SK-N-SH treated with all-trans-retinoic acid at 6 μM for 48 hours (cell line): ENCODE results near the gene PMPCB.
"Not testable (repeated sequence)": the region's sequence is repeated elsewhere in the genome, so short reads cannot be mapped to it uniquely, and the experiment has no call there.

Experiments used
- ATAC-seq: fragments of 200-7000 bp; cut with Tn5 transposase; 3 replicates; pipeline ENCODE4 v1.9.1; 2020; ENCODE audit warnings: mild to moderate bottlenecking, moderate library complexity
- ARNTL ChIP-seq: fragments of 450-650 bp; formaldehyde crosslinking; IDR thresholded peaks from 2 replicates; pipeline ENCODE4 v1.5.0; 2020; ENCODE audit warnings: low read depth, mild to moderate bottlenecking, moderate library complexity, borderline replicate concordance
- CREB5 ChIP-seq: fragments of 250-450 bp; sonication (Bioruptor Pico); IDR thresholded peaks from 2 replicates; pipeline ENCODE4 v1.5.1; 2020; ENCODE audit warnings: low read depth, mild to moderate bottlenecking, moderate library complexity
- CSDC2 ChIP-seq: fragments of 250-450 bp; sonication (Bioruptor Pico); IDR thresholded peaks from 2 replicates; pipeline ENCODE4 v1.5.0; 2020; ENCODE audit warnings: mild to moderate bottlenecking, moderate library complexity
- CSRNP3 ChIP-seq: fragments of 250-450 bp; sonication (Bioruptor Pico); IDR thresholded peaks from 2 replicates; pipeline ENCODE4 v1.5.1; 2021; ENCODE audit warnings: mild to moderate bottlenecking, moderate library complexity
- ESRRG ChIP-seq: fragments of 250-450 bp; sonication (Bioruptor Pico); IDR thresholded peaks from 2 replicates; pipeline ENCODE4 v1.6.1; 2021; ENCODE audit warnings: mild to moderate bottlenecking
- GLIS3 ChIP-seq: fragments of 250-450 bp; sonication (Bioruptor Pico); IDR thresholded peaks from 2 replicates; pipeline ENCODE4 v1.5.0; 2020; ENCODE audit warnings: mild to moderate bottlenecking, moderate library complexity
- PATZ1 ChIP-seq: fragments of 250-450 bp; sonication (Bioruptor Pico); IDR thresholded peaks from 2 replicates; pipeline ENCODE4 v1.8.0; 2020; ENCODE audit warnings: mild to moderate bottlenecking, moderate library complexity, borderline replicate concordance
- POU6F1 ChIP-seq: fragments of 250-450 bp; sonication (Bioruptor Pico); IDR thresholded peaks from 2 replicates; pipeline ENCODE4 v1.8.0; 2021; ENCODE audit warnings: low read depth, mild to moderate bottlenecking, moderate library complexity, borderline replicate concordance
- PPARA ChIP-seq: fragments of 250-450 bp; sonication (Bioruptor Pico); IDR thresholded peaks from 2 replicates; pipeline ENCODE4 v1.5.0; 2020; ENCODE audit warnings: mild to moderate bottlenecking, borderline replicate concordance
- RARB ChIP-seq: fragments of 250-450 bp; sonication (Bioruptor Pico); IDR thresholded peaks from 2 replicates; pipeline ENCODE4 v1.8.0; 2021; ENCODE audit warnings: mild to moderate bottlenecking, moderate library complexity
- SNAI2 ChIP-seq: fragments of 250-450 bp; sonication (Bioruptor Pico); IDR thresholded peaks from 2 replicates; pipeline ENCODE4 v1.5.0; 2020; ENCODE audit warnings: mild to moderate bottlenecking, moderate library complexity
- TCF4 ChIP-seq: fragments of 250-450 bp; sonication (Bioruptor Pico); IDR thresholded peaks from 2 replicates; pipeline ENCODE4 v1.8.0; 2021; ENCODE audit warnings: mild to moderate bottlenecking, moderate library complexity, borderline replicate concordance
- ZC3H10 ChIP-seq: fragments of 250-450 bp; sonication (Bioruptor Pico); IDR thresholded peaks from 2 replicates; pipeline ENCODE4 v1.5.1; 2021; ENCODE audit warnings: mild to moderate bottlenecking, moderate library complexity
- ZFP3 ChIP-seq: fragments of 250-450 bp; sonication (Bioruptor Pico); IDR thresholded peaks from 2 replicates; pipeline ENCODE4 v1.5.0; 2020; ENCODE audit warnings: mild to moderate bottlenecking, moderate library complexity
- ZFP30 ChIP-seq: fragments of 450-650 bp; formaldehyde crosslinking; IDR thresholded peaks from 2 replicates; pipeline ENCODE4 v1.5.0; 2022; ENCODE audit warnings: mild to moderate bottlenecking, moderate library complexity
- ZNF70 ChIP-seq: fragments of 450-650 bp; formaldehyde crosslinking; IDR thresholded peaks from 2 replicates; pipeline ENCODE4 v1.5.0; 2020; ENCODE audit warnings: mild to moderate bottlenecking, moderate library complexity
- ZNF8 ChIP-seq: fragments of 450-650 bp; formaldehyde crosslinking; IDR thresholded peaks from 2 replicates; pipeline ENCODE4 v1.5.0; 2020; ENCODE audit warnings: mild to moderate bottlenecking, moderate library complexity
- TF ChIP-seq, protein P1 (sequence below): fragments of 250-450 bp; sonication (Bioruptor Pico); IDR thresholded peaks from 2 replicates; pipeline ENCODE4 v1.5.0; 2020; ENCODE audit warnings: mild to moderate bottlenecking, moderate library complexity

PMPCB gene

DNA sequence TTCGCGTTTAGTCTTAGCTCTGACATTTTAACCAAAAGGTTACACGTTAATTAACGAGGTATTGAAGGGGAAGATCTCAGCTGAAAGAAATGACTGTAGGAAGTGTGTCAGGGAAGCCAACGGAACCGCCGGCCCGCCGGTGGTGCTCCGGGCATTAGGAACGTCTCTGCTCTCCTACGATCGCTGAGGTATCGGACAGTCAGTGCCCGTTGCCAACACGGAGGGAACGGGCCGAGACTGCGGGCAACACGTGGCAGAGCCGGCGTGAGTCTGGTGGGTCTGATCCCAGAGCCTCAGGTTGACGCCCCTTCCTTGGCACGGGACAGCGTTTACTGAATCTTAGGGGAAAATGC lies 16.5 kb upstream of the PMPCB start:
- ATAC-seq, result not testable (repeated sequence)

DNA sequence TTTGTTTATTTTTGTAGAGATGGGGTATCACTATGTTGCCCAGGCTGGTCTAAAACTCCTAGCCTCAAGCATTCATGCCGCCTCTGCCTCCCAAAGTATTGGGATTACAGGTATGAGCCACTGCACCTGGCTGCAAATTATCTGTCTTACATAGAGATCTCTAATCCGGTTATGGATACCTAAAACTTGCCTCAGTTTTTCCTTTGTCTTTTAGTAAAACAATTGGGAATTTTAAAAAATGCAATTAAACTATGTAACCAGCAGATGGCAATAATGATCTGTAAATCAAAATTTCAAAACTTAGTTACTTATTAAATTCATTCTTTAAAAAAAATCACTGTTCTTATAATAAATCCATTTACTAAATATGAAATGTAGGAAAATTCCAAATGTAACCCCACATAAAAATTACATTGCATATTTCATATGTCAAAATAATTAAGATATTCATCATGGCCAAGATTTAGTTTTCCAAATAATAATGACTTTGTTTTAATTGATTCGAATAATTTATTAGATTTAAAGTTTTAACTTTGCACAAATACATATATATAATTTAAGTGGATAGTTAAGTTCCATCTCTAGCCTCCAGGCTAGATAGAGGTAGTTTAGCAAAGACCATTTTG lies 14.3 kb upstream of the PMPCB start:
- ATAC-seq, result not testable (repeated sequence)

- no peak for ATAC-seq
- TF ChIP-seq, protein P1, sequence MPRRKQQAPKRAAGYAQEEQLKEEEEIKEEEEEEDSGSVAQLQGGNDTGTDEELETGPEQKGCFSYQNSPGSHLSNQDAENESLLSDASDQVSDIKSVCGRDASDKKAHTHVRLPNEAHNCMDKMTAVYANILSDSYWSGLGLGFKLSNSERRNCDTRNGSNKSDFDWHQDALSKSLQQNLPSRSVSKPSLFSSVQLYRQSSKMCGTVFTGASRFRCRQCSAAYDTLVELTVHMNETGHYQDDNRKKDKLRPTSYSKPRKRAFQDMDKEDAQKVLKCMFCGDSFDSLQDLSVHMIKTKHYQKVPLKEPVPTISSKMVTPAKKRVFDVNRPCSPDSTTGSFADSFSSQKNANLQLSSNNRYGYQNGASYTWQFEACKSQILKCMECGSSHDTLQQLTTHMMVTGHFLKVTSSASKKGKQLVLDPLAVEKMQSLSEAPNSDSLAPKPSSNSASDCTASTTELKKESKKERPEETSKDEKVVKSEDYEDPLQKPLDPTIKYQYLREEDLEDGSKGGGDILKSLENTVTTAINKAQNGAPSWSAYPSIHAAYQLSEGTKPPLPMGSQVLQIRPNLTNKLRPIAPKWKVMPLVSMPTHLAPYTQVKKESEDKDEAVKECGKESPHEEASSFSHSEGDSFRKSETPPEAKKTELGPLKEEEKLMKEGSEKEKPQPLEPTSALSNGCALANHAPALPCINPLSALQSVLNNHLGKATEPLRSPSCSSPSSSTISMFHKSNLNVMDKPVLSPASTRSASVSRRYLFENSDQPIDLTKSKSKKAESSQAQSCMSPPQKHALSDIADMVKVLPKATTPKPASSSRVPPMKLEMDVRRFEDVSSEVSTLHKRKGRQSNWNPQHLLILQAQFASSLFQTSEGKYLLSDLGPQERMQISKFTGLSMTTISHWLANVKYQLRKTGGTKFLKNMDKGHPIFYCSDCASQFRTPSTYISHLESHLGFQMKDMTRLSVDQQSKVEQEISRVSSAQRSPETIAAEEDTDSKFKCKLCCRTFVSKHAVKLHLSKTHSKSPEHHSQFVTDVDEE (CRISPR knock-in tag), result no peak
- TF ChIP-seq RARB (no peak), PPARA (CRISPR knock-in tag) (no peak), CSDC2 (CRISPR knock-in tag) (no peak)
Observed at GRCh38 chr7:103292122-103292521, 5.1 kb upstream of the PMPCB start.

DNA sequence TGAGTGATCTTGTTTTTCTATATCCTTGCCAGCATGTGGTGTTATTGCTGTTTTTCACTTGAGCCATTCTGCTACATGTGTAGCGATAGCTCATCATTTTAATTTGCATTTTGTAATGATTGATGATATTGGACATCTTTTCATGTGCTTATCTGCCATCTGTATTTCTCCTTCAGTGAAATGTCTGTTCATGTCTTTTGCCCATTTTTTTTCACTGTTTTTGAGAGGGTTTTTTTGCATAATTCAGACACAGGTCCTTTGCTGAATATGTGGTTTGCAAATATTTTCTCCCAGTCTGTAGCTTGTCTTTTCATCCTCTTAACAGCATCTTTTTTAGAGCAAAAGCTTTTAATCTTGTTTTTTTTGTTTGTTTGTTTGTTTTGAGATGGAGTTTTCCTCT lies 3.7 kb upstream of the PMPCB start:
- TF ChIP-seq TCF4 (no peak), PATZ1 (no peak), SNAI2 (CRISPR knock-in tag) (no peak), ZFP3 (CRISPR knock-in tag) (no peak), ZNF8 (CRISPR knock-in tag) (no peak), CSRNP3 (CRISPR knock-in tag) (no peak), POU6F1 (CRISPR knock-in tag) (no peak), ZNF70 (CRISPR knock-in tag) (no peak)
- TF ChIP-seq, protein P1 (CRISPR knock-in tag), result no peak
- TF ChIP-seq, all 23 proteins: peak for 0
- no peak for ATAC-seq

- no peak for ATAC-seq
- no peak for TF ChIP-seq PATZ1
- no peak for TF ChIP-seq ESRRG (CRISPR knock-in tag)
- TF ChIP-seq ARNTL (CRISPR knock-in tag), result no peak
- no peak for TF ChIP-seq ZNF8 (CRISPR knock-in tag)
- TF ChIP-seq ZNF70 (CRISPR knock-in tag), result no peak
- no peak for TF ChIP-seq ZFP30 (CRISPR knock-in tag)
- no peak for TF ChIP-seq CSRNP3 (CRISPR knock-in tag)
- TF ChIP-seq CREB5 (CRISPR knock-in tag), result no peak
- TF ChIP-seq PPARA (CRISPR knock-in tag), result no peak
- no peak for TF ChIP-seq TCF4
- no peak for TF ChIP-seq GLIS3 (CRISPR knock-in tag)
- no peak for TF ChIP-seq SNAI2 (CRISPR knock-in tag)
- no peak for TF ChIP-seq ZC3H10 (CRISPR knock-in tag)
- TF ChIP-seq CSDC2 (CRISPR knock-in tag), result no peak
Observed at GRCh38 chr7:103297837-103298179, 573 bp downstream of the PMPCB start.
